ENCODE results near the gene NR2C2.
A peak's percentile ranks its signal among the peaks of the same experiment; 100 is the strongest.
"Not testable (repeated sequence)": the region's sequence is repeated elsewhere in the genome, so short reads cannot be mapped to it uniquely, and the experiment has no call there.

Gene NR2C2

GRCh38 chr3:14947100-14947885, at the start of gene NR2C2:
NR2C2 (plus strand) TSS chr3:14947583; CDS start chr3:15003915, 56,332 bp downstream.
- DNase-seq: peak; percentile 73

GRCh38 chr3:14898929-14899328, 48.5 kb upstream of the NR2C2 start:
- DNase-seq: no peak

- no peak for DNase-seq
Measured at GRCh38 chr3:14899993-14900618, 47.3 kb upstream of the NR2C2 start.

GRCh38 chr3:14900881-14901873, 46.2 kb upstream of the NR2C2 start:
- DNase-seq: no peak

GRCh38 chr3:14902719-14903118, 44.7 kb upstream of the NR2C2 start:
- DNase-seq: no peak

GRCh38 chr3:14903501-14903900, 43.9 kb upstream of the NR2C2 start:
- DNase-seq: not testable (repeated sequence)

GRCh38 chr3:14905055-14905657, 42.2 kb upstream of the NR2C2 start:
- DNase-seq: no peak

GRCh38 chr3:14906355-14906971, 40.9 kb upstream of the NR2C2 start:
- no peak for DNase-seq

GRCh38 chr3:14907043-14907966, 40.1 kb upstream of the NR2C2 start:
- no peak for DNase-seq

- DNase-seq: no peak
Measured at GRCh38 chr3:14909250-14909649, 38.1 kb upstream of the NR2C2 start.

- DNase-seq: no peak
Measured at GRCh38 chr3:14911651-14912050, 35.7 kb upstream of the NR2C2 start.

- DNase-seq: no peak
Measured at GRCh38 chr3:14913071-14913925, 34.1 kb upstream of the NR2C2 start.

- peak; percentile 27 for DNase-seq
Measured at GRCh38 chr3:14913926-14914778, 33.2 kb upstream of the NR2C2 start.

GRCh38 chr3:14914779-14915117, 32.6 kb upstream of the NR2C2 start:
- DNase-seq: no peak

GRCh38 chr3:14915636-14916222, 31.7 kb upstream of the NR2C2 start:
- no peak for DNase-seq

GRCh38 chr3:14918356-14918860, 29.0 kb upstream of the NR2C2 start:
- no peak for DNase-seq

GRCh38 chr3:14920536-14920935, 26.8 kb upstream of the NR2C2 start:
- no peak for DNase-seq

- DNase-seq: peak; percentile 80
Measured at GRCh38 chr3:14921034-14921616, 26.3 kb upstream of the NR2C2 start.

Data from NCI-H82 (cell line).